Central memory CD4-positive, alpha-beta T cell (primary cell): ENCODE results near the gene SCN4A.

ENCODE experiments used
- DNase-seq: peaks from one replicate; pipeline ENCODE4 v3.0.0; 2022

The SCN4A gene

DNA sequence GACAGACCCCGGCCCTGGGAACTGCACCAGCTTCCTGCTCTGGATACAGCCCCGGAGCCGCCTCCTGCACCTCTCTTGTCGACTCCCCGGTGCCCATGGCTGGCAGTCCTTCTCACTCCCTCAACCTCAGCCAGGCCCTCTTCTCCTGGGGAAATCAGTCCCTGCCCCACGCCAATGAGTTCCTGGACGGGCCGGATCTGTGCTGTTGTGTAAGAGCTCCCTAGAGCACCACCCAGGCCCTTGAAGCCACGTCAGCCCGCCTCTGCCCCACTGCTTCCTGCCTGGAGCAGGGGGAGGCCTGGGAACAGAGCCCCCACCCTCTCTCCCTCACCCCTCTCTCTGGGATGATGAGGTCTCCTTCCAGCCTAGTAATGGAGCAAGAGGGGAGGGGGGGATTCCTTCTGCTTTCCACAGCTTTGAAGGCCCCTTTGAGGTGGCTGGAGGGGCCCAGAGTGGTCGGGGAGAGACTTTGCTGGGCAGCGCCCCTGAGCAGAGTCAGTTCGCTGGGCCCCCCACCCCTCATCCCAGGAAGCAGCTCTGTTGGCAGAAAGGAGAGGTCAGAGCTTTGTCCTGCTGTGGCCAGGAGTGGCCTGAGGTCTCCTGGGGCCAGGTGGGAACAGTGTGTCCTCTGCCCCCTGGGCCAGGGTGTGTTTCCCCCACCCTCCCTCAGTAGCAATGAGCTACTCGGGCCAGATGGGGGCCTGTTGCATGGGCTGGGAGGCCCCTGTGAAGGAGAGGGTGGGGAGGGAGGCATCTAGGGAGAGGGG is 29.2 kb upstream of the SCN4A start:
- no peak for DNase-seq

DNA sequence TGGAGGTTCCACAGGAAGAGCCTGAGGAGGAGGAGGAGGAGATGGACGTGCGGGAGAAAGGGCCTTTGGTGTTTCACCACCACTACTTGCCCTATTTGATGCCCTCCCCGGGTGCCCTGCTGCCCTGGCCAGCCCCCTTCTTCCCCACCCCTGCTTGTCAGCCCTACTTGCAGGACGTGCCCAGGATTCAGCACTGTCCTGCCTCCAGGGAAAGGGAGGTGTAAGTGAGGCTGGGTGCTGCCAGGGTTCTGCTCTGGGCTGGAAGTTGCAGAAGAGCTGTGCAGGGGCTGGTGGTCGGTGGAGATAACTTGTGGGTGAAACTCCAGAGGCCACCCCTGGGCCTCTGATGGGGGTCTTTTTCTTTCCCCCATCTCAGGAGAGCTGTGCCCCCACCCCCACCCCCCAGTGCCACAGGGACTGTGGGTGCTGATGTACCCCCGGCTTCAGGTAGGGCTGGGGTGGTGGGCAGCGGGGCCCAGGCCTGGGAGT is 28.4 kb upstream of the SCN4A start:
- DNase-seq, result no peak

DNA sequence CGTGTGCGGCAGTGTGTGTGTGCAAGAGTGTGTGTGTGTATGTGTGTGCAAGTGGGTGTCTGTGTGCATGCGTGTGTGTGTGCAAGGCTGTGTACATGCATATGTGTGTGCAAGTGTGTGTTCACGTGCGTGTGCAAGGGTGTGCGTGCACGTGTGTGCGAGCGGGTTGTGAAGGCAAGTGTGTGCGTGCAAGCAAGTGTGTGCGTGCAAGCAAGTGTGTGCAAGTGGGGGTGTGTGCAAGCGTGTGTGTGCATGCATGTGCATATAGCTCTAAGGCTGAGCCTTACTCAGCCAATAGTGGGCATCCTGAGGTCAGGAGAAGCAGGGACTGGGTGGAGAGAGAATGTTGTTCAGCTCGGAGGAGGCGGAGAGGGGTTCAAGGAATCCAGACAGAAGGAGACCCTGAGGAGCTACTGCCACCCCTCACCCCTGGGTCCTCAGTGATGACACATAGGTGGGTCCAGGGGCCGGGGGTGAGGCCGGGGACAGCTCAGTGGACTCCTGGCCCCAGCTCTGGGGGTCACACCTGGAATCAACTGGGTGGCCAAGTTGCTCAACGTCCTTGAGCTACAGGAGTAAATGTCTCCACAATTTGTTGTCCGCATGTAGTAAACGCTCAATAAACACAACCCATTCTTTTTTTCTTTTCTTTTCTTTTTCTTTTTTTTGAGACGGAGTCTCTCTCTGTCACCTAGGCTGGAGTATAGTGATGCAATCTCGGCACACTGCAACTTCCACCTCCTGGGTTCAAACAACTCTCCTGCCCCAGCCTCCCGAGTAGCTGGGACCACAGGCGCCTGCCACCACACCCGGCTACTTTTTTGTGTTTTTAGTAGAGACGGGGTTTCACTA is 27.2 kb upstream of the SCN4A start:
- no peak for DNase-seq

DNA sequence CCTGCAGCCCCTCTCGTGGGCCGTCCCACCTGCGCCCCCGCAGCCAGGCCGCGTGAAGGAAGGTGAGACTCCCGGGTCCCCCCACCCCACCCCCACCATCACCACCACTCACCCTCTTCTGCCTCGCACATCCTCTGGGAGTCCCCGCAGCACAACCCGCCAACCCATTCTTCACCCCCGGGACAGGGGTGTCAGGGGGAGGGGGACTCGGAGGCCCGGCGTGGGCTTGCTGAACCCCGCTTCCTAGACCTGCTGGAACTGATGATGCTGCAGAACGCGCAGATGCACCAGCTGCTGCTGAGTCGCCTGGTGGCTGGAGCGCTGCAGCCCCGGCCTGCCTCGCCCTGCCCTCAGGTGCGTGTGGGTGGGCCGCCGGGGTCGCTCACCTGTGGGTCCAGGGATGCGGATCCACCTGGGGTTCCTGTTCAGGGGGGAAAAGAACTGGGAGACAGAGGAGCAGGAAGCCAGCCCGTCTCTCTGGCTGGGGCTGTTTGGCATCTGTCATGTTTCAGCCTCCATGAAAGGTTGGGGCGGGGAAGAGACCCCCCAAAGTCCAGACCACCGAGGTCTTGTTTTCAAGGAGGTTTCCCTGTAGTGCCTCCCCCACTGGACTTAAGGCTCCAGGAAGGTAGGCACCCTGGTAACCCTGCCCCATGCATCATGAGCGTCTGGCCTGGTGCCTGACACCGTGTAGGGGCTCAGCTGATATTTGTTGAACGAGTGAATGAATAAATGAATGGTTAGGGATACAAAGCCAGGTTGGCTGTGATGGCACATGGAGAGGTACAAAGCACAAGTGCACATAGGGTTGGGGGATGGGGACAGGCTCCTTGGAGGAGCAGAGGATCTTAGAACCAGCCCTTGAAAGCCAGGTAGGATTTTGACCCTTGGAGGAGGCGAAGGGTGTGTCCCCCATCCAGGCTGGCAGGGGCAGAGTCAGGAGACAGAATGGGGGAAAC is 26.3 kb upstream of the SCN4A start:
- DNase-seq, result peak; percentile 24

DNA sequence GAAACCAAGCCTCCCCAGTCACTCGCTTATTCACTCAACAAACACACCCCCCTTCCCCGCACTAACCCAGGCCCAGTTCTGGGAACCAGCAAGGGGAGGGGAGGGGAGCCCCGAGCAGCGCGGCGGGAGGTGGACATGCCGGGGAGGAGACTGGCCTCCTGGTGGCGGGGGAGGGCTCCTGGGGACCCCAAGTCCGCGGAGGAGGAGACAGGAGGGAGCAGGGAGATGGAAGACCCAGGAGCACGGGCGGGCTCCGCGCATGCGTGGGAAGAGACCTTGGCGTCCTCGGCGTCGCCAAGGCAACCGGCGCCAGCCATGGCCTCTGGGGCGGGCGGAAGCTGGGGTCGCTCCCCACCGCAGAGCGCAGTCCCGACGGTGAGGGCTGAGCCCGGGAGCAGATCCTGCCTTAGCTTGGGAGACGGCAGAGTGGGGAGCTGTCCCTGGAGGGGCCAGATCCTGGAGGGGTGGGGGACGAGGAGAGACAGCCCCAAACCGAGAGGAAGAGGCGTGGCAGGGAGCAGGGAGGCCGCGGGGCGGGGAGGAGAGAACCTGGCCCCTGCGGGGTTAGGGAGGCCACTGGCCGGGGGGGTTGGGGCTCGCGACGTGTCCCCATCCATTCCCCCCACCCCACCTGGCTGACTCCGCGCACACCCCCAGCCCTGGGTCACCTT is 25.5 kb upstream of the SCN4A start, which contains the start of gene PRR29:
PRR29 (plus strand) TSS at position 302 of the 671 bp plus-strand sequence; CDS start at position 316, 14 bp downstream.
- peak; percentile 73 for DNase-seq

DNA sequence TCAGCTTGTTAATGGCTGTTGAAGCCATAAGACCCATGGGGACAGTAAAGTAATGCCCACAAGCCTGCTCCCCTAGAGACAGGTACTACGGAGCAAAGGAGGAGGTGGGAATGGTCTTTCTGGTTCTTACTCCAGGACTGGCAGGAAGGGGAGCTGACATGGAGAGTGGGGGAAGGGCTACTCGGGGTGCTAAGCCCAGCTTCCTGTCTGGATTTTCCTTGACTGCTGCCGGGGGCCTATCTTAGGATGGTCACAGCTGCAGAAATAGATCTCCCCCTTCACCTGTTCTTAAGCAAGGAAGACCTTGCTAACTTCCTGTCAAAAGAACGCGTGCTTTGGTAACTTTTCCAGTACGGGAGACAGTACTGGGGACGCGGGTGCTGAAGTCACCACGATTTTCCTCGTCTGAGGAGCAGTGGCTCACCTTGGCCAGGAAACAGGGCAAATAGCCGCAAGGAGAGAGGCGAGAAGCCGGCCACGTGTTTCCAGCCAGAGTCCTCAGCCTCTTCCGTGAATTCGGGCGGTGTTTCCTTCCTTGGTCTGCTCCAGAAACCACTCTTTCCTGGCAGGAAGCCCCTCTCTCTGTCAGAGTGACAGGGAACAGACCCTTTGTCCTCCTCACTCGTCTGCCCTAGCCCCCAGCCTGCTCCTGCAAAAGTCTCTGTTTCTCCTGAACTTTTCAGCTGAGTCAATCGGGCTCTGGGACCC is 24.8 kb upstream of the SCN4A start:
- no peak for DNase-seq

DNA sequence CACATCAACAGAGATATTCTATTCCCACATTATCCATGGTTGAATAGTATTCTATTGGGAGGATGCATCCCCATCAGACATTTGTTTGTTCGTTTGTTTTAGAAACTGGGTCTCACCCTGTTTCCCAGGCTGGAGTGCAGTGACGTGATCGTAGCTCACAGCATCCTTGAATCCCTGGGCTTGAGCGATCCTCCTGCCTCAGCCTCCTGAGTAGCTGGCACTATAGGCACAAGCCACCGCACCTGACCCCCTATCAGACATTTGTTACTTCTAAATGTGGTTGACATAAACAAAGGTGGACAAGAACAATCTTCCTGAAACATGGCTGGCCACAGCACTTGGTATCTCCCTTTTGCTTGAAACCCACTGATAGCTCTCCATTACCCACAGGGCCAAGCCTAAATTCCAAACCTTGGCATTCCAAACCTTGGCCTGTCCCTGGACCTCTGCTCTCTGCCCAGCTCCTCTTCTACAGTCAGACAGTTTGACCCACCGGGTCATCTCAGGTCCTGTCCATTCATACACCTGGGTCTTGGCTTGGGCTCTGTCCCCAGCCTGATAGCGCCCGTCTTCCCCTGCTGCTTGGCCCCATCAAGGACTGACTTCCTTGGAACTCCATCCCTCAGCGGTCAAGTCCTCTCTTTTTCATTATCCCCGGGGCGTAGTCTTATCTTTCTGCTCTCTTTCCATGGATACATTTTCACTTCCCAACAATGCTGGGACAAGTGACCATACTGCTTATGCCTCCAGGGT is 23.9 kb upstream of the SCN4A start:
- no peak for DNase-seq

DNA sequence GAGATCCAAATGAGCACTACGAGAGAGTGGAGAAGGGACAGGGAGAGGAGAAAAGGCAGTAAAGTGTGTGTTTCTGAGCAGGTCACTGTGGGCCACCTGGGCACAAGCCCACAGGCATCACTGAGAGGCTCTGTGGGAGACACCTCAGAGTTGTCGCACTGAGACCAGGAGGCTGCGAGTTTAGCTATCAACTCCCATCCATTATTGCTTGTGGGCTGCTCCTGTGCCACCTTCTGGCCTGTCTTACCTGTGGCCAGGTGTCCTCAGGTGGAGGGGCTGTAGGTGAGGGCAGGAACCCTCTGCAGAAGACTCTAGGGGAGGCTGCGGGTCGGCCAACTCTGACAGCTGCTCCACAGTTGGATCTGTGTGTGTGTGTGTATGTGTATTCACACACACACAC is 22.9 kb upstream of the SCN4A start:
- DNase-seq, result no peak

DNA sequence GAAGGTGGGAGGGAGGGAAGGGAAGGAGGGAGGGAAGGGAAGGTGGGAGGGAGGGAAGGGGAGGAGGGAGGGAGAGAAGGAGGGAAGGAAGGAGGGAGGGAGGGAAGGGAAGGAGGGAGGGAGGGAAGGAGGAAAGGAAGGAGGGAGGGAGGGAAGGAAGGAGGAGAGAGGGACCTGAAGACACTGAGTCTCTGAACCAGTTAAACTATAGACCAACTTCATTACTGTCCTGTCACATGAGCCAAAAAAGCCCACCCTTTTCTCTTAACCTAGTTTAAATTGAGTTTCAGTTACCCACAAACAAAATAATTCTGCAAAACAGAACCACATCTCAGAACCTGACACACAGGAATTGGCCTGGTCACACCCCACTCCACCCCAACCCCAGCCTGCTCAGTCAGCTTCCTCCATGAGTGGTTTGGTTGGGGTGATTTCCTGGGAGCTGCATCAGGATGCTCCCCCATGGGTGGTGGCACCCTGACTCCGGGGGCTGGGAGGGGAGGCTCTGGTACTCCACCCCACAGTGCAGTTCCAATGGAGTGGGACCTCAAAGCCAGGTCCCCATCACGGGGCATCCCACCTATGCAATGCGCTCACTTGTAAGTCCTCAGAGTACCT is 20.8 kb upstream of the SCN4A start:
- peak; percentile 51 for DNase-seq

DNA sequence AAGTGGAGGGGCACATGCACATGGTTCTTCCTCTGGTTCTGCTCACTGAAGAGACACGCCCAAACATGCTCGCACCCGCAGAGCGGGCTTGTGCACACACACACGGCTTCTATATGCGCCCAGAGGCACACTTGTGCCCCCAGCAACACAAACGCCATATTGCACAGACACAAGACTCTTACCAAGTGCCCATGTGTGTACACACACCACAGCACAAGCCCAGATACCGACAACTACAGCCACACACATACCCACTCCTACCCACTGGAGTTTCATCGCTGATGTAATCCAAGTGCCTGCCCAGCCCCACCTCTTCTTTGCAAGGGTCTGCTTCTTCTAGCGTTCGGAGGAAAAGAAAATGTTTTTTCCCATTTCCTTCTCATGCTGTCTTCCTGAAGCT is 18.9 kb upstream of the SCN4A start:
- no peak for DNase-seq

DNA sequence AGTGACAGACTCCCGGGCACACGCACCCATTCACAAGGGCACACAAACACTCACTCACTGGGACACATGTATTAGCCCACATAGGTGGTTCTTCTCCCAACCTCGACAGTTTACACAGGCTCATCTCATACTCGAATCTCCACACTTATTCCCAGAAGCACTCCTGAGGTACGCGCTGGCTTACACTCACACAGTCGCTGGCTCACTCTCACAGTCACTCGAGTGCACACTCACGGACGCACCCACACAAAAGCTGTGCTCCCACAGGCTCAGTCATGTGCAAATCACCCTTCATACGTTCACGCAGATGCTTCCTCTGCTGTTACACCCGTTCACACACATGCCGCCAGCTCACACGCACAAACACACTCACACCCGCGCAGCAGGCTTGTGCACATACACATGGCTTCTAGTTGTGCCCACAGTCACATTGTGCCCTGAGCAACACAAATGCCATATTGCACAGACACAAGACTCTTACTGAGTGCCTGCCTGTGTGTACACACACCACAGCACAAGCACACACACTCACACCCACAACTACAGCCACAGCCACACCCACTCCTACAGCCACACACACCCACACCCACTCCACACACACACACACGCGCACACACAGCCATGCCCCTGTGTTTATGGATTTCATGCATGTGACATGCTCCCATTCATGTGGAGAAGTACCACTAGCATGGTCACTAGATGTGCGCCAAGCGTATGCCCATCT is 17.1 kb upstream of the SCN4A start:
- DNase-seq, result no peak

DNA sequence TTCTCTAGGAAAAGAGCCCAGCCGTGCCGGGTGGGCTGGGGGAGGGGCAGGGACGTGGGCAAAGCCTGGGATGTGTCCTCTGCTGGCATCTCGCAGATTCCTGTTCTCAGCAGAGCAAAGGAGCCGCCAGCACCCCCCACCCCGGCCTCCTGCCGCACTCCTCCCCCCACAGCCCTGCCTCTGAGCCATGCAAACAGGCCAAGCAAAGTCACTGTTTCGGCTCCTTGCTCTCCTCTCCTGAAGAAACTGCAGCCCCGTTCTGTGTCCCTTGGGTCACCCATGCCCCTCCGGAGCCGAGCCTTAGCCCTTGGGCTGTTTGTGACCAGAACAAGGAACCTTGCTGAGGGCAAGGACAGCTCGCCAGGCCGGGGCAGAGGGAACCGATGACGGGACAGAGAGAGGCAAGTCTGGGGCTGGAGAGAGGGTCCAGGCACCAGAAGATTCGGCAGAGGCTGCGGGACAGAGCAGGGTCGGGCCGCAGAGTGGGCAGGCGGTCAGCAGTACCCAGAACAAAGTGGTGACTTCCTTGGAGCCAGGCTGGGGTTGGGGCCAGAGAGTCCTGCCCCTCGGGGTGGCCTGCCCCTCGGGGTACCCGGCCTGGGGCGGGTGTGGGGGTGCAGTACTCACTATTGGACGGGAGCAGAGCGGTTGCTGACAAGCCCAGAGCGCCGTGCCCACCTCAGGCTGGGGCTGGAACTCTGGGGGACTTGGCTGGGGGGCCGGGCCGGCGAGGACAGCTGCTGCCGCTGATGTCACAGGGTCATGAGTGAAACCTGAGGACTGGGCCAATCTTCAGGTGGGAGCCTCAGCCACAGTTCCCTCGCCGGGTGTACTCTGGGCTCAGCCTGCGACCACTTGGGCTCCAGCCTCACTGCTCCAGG is 16.3 kb upstream of the SCN4A start:
- no peak for DNase-seq

DNA sequence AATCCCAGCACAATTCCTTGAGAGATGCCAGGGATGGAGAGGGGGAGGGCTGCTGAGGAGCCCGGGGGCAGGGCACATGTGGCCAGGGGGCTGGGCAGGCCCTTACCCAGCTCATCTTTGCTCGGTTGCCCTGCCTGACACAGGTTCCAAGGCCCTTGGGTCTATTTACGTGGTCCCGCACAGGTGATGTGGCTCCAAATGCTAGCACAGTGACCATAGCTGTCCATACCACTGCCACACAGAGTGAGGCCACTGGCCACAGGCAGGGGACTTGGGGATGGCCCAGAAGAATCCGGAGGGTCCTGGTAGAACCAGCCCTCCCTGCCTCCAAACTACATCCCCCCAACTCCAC is 15.4 kb upstream of the SCN4A start:
- DNase-seq, result no peak

DNA sequence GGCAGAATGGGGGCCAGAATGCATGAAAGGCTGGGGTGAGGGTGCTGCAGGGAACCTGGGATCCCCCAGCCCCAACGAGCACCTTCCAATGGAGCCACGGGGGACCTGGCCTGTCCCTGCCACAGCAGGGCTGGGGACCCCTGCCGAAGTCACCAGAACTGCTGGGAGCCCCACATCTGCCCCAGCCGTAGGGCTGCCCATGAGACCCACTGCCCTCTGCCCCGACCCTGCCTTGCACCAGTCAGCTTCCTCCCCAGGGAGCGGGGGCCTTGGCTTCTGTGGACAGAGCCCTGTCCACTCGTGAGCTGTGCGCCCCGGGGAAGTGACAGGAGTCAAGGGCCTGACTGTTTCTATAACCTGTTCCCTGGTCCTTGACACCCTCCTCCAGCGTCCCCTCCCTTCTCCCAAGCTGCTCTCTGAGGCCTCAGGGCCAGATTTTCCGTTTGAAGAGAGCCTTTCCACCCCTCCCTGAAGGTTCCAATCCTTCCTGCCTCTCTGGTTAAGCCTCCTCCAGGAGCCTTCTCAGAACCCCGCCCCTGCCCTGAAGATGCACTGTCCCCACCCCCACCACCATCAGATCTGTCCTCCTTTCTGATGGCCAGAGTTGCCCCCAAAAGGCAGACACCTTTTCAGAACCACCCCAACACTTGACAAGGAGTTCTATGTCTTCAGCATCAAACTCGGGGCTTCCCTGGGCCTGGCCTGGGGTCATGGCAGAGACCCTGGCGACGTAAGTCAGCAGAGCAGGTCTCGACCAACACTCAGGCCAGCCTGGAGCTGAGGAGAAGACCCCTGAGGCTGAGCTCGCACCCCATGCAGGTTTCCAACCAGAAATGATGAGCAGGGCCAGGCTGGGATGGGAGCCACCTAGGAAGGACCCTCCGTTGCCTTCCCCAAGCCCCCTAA is 14.8 kb upstream of the SCN4A start:
- DNase-seq, result no peak

DNA sequence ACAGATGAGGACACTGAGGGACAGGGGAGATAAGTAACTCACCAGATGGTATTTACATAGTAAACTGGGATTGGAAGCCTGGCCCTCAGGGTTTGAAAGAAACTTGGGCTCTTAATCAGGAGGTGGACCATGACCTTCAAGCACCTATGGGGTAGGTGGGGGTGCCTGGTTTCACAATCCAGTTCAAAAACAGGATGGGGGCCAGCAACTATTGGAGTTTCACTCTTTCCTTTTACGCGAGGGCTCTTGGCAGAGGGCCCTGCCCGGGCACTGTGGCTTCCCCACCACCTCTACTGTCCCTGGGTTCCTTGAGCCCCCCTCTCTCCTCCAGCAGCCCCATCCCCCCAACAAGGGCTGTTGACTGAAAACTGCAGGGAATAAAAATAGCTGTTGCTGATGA is 14.1 kb upstream of the SCN4A start:
- DNase-seq, result no peak

DNA sequence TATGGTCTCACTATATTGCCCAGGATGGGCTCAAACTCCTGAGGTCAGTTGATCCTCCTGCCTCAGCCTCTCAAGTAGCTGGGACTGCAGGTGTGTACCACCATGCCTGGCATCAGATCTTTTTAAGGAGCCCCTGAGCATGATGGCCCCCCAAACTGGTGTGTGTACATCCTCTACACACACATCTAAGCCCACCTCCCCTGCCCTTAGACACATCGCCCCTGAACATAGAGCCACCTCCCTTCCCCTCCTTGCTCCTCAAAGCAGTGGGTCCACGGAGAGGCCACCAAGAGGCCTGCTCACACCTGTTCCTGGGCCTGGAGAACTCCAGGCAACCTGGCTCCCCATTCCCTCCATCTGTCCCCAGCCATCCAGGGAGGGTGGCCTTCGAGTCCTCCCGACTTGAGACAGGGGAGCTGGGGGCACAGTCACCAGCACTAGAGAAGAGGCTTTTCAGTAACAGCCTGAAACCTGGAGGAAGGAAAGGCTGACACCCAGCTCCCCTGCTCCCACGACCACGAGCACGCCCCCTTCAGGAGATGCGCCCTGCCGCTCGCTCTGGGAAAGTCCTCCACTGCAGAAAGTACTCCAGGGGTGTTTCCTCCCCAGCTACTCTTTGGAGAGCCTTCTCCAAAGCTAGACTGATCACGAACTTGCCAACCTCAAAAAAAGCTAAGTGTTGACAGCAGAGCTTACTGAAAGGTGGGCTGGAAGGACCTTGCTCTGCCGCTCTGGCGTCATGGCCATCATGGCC is 12.8 kb upstream of the SCN4A start:
- DNase-seq, result no peak
